ENCODE measurements around the gene PRKAA2. TPM values are rescaled to one million over a fixed set of nuclear protein-coding genes. Genes with fewer than 3 reads are reported as not detected.

Gene PRKAA2
- total RNA-seq, 1 experiment from 2014 or later = 4.0 TPM

- H3K27ac ChIP-seq (ENCODE audit: insufficient read length, low read depth, low read length) = no peak overlapping the region
- no peak overlapping the region for H4K5ac ChIP-seq (ENCODE audit: insufficient read length, low read depth, low read length)
- H3K23ac ChIP-seq (ENCODE audit: insufficient read length, low read depth, low read length) = no peak overlapping the region
- H3K4me1 Mint-ChIP-seq = peaks cover 3 to 5% of the 10 kb centered on the region in 2 experiments; a peak in 3 of 4 replicates
- DNase-seq = no peak
- H2AFZ ChIP-seq (ENCODE audit: low read length) = no peak overlapping the region
- H3K23me2 ChIP-seq (ENCODE audit: insufficient read length, low read depth, low read length, poor library complexity, severe bottlenecking) = no peaks in the 10 kb centered on the region
- H3T11ph ChIP-seq (ENCODE audit: low read length) = no peak overlapping the region
- no CpG with 5 or more reads among the region's 2 CpGs for WGBS (ENCODE audit: extremely low coverage, insufficient read length, low lambda C conversion rate)
- H2BK5ac ChIP-seq (ENCODE audit: insufficient read length, low read length) = no peak overlapping the region
- no peak overlapping the region for H3K4me2 ChIP-seq (ENCODE audit: insufficient read depth, insufficient read length, low read length)
- TF ChIP-seq CTCF (conservative IDR thresholded peaks at IDR 0.05) = no peak
- H2BK12ac ChIP-seq (ENCODE audit: insufficient read length, low read depth, low read length) = no peak overlapping the region
- H2AK5ac ChIP-seq (ENCODE audit: insufficient read length, low read length) = no peak overlapping the region
- H3K18ac ChIP-seq (ENCODE audit: insufficient read length, low read depth, low read length) = no peak overlapping the region
- H2BK15ac ChIP-seq (ENCODE audit: low read depth, low read length) = no peak overlapping the region
- no peaks in the 10 kb centered on the region for H3K4me1 ChIP-seq (ENCODE audit: insufficient read depth, low read length)
- no peak overlapping the region for H3K9ac ChIP-seq (ENCODE audit: extremely low read depth, insufficient read length, low read length)
- H3K4ac ChIP-seq (ENCODE audit: low read depth, low read length) = no peak overlapping the region
- H2BK120ac ChIP-seq (ENCODE audit: low read depth, low read length, poor library complexity, severe bottlenecking) = no peak overlapping the region
- no peak overlapping the region for H3K4me3 Mint-ChIP-seq
- no peaks in the 10 kb centered on the region for H3K9me3 ChIP-seq (ENCODE audit: control insufficient read depth, low read depth, low read length)
- no peaks in the 10 kb centered on the region for H3K79me2 ChIP-seq (ENCODE audit: insufficient read depth, low read length)
- no peak overlapping the region for H3K14ac ChIP-seq (ENCODE audit: insufficient read depth, low read length)
- no peak overlapping the region for H2BK20ac ChIP-seq (ENCODE audit: low read depth, low read length, poor library complexity, severe bottlenecking)
- no peaks in the 10 kb centered on the region for H4K20me1 ChIP-seq (ENCODE audit: control insufficient read depth, insufficient read depth, insufficient read length)
- no peaks in the 10 kb centered on the region for H3K27me3 Mint-ChIP-seq (ENCODE audit: low read depth)
- no peak overlapping the region for H4K91ac ChIP-seq (ENCODE audit: insufficient read length, low read depth, low read length)
- H4K8ac ChIP-seq (replicated peaks; ENCODE audit: insufficient read length, low read depth, low read length) = no peak overlapping the region
- H3K27ac Mint-ChIP-seq = no peak overlapping the region; a peak in 1 of 7 replicates
- no peaks in the 10 kb centered on the region for H3K79me1 ChIP-seq (ENCODE audit: insufficient read depth, low read depth, low read length, poor library complexity, severe bottlenecking)
- no peaks in the 10 kb centered on the region for H3K9me3 Mint-ChIP-seq
- no peak overlapping the region for H3K56ac ChIP-seq (ENCODE audit: insufficient read length, low read depth, low read length)
- H3K27me3 ChIP-seq (ENCODE audit: insufficient read depth, low read length) = no peaks in the 10 kb centered on the region
- no peaks in the 10 kb centered on the region for H3K36me3 Mint-ChIP-seq (ENCODE audit: insufficient read depth in 1 of 3, low read depth in 3 of 3)
Measured at GRCh38 chr1:56686169-56686568, 41.1 kb downstream of the PRKAA2 start.

Measured in H9 (cell line).